Astrocyte of the spinal cord (primary cell): Measurements from ENCODE around the gene CA5B.
A peak's percentile ranks its signal among the peaks of the same experiment; 100 is the strongest.
"Not testable (repeated sequence)": the region's sequence is repeated elsewhere in the genome, so short reads cannot be mapped to it uniquely, and the experiment has no call there.

Experiments used
- DNase-seq: peaks from one replicate; pipeline ENCODE4 v3.0.0; 2011; ENCODE audit warnings: low read depth, low spot score
- H3K4me3 ChIP-seq: 2 replicates; pipeline ENCODE4 v1.5.1; 2011; ENCODE audit warnings: low read depth, mild to moderate bottlenecking, low read length, moderate library complexity
- CTCF ChIP-seq: IDR thresholded peaks from 2 replicates; pipeline ENCODE4 v1.5.1; 2012; ENCODE audit warnings: low read depth, mild to moderate bottlenecking, low read length, inconsistent platforms
- in situ Hi-C: cut with HindIII; loops from 2 replicates; pipeline ENCODE4 v1.10.0; 2017; ENCODE audit warnings: low sequenced_read_pairs

CA5B gene

GRCh38 chrX:15749642-15750610, 11.9 kb downstream of the CA5B start:
- in situ Hi-C loops = no loop called here
- no peak for TF ChIP-seq CTCF
- no peak for DNase-seq
- H3K4me3 ChIP-seq = no peak overlapping the region

GRCh38 chrX:15750611-15751154, 12.6 kb downstream of the CA5B start:
- DNase-seq = peak; percentile 20
- in situ Hi-C loops = no loop called here
- TF ChIP-seq CTCF = no peak
- no peak overlapping the region for H3K4me3 ChIP-seq

GRCh38 chrX:15751155-15751819, 13.2 kb downstream of the CA5B start:
- peak; percentile 72 for DNase-seq
- in situ Hi-C loops = no loop called here
- no peak for TF ChIP-seq CTCF
- H3K4me3 ChIP-seq = no peak overlapping the region

GRCh38 chrX:15755091-15755490, 17.0 kb downstream of the CA5B start:
- no peak for TF ChIP-seq CTCF
- no peak for DNase-seq
- in situ Hi-C loops = no loop called here
- no peak overlapping the region for H3K4me3 ChIP-seq

GRCh38 chrX:15758140-15758539, 20.1 kb downstream of the CA5B start:
- in situ Hi-C loops = no loop called here
- no peak for DNase-seq
- no peak overlapping the region for H3K4me3 ChIP-seq
- TF ChIP-seq CTCF = no peak

- in situ Hi-C loops, H3K4me3 ChIP-seq, DNase-seq: not testable (repeated sequence)
Measured at GRCh38 chrX:15759886-15760285, 21.8 kb downstream of the CA5B start.
